Muscle of leg (tissue), 11 donors: ENCODE measurements around the gene FLNB. TPM values are rescaled to one million over a fixed set of nuclear protein-coding genes. Genes with fewer than 3 reads are reported as not detected.

Experiments used
- DNase-seq: peaks from one replicate; pipeline ENCODE4 v3.0.0; 2013
- H3K27ac ChIP-seq: one replicate; pipeline ENCODE4 v1.5.1; 2013; ENCODE audit warnings: mild to moderate bottlenecking, low read length, control low read depth
- H3K27me3 ChIP-seq: one replicate; pipeline ENCODE4 v1.6.1; 2013; ENCODE audit warnings: low read length; ENCODE audit not compliant: control insufficient read depth, insufficient read depth
- H3K36me3 ChIP-seq: one replicate; pipeline ENCODE4 v1.6.1; 2013; ENCODE audit warnings: low read length; ENCODE audit not compliant: control insufficient read depth, insufficient read depth
- H3K4me1 ChIP-seq: one replicate; pipeline ENCODE4 v1.6.1; 2013; ENCODE audit warnings: low read length; ENCODE audit not compliant: control insufficient read depth, insufficient read depth
- H3K4me3 ChIP-seq: one replicate; pipeline ENCODE4 v1.5.1; 2013; ENCODE audit warnings: low read length, control low read depth
- H3K9me3 ChIP-seq: replicated peaks from 2 replicates; pipeline ENCODE4 v1.6.1; 2013; ENCODE audit warnings: low read depth, low read length; ENCODE audit not compliant: control insufficient read depth
- WGBS: methylation state at CpG from one replicate; pipeline ENCODE4 v1.1.5; 2013; ENCODE audit warnings: missing lambda C conversion rate; ENCODE audit not compliant: insufficient coverage; 5-methylcytosine and 5-hydroxymethylcytosine counted together
- polyA plus RNA-seq, 8 donors: library from polyadenylated mRNA; unstranded; fragments of 120-200 nt; gene quantifications; one replicate each; pipeline versions ENCODE4 v1.2.1 to v1.2.3, GENCODE V29; 2013; ENCODE audit warnings: inconsistent platforms in 1 of 8, low replicate concordance in 1 of 8; ENCODE audit not compliant: insufficient read length in 8 of 8, insufficient read depth in 1 of 8
- total RNA-seq: library from RNA; stranded (reverse); fragments of 120-200 nt; gene quantifications from one replicate; pipeline ENCODE4 v1.2.4, GENCODE V29; 2013

FLNB gene
- total and polyA plus RNA-seq, 9 donors = 44.4 to 87.1 (median 65.2) TPM

- Histone ChIP-seq H3K36me3 (peaks cover 46% of the 10 kb centered on the region), H3K4me1 (peaks cover 11% of the 10 kb centered on the region), H3K9me3 (no peaks in the 10 kb centered on the region), H3K27ac (no peak overlapping the region), H3K27me3 (no peaks in the 10 kb centered on the region), H3K4me3 (no peak overlapping the region)
- DNase-seq = no peak
- 93% methylated on average over 11 of the region's 11 CpGs for WGBS
These were observed 122.4 kb downstream of the FLNB start for GRCh38 chr3:58130591-58130990.

- no peak overlapping the region for H3K27ac ChIP-seq
- no peaks in the 10 kb centered on the region for H3K27me3 ChIP-seq
- WGBS = 100% methylated on average over 1 of the region's 6 CpGs
- no peaks in the 10 kb centered on the region for H3K9me3 ChIP-seq
- peaks cover 50% of the 10 kb centered on the region for H3K36me3 ChIP-seq
- H3K4me1 ChIP-seq = peaks cover 11% of the 10 kb centered on the region
- DNase-seq = no peak
- no peak overlapping the region for H3K4me3 ChIP-seq
These were observed 123.0 kb downstream of the FLNB start for GRCh38 chr3:58131101-58131825.

- WGBS = 90% methylated on average over 3 of the region's 4 CpGs
- Histone ChIP-seq H3K27me3 (no peaks in the 10 kb centered on the region), H3K9me3 (no peaks in the 10 kb centered on the region), H3K4me1 (peaks cover 11% of the 10 kb centered on the region), H3K4me3 (no peak overlapping the region), H3K27ac (no peak overlapping the region), H3K36me3 (peaks cover 50% of the 10 kb centered on the region)
- DNase-seq = no peak
These were observed 124.6 kb downstream of the FLNB start for GRCh38 chr3:58132850-58133249.

- H3K36me3 ChIP-seq = peaks cover 54% of the 10 kb centered on the region
- H3K4me1 ChIP-seq = peaks cover 9% of the 10 kb centered on the region
- no peaks in the 10 kb centered on the region for H3K27me3 ChIP-seq
- H3K27ac ChIP-seq = no peak overlapping the region
- no peak for DNase-seq
- WGBS = 96% methylated on average over 3 of the region's 5 CpGs
- H3K9me3 ChIP-seq = no peaks in the 10 kb centered on the region
- H3K4me3 ChIP-seq = no peak overlapping the region
These were observed 126.2 kb downstream of the FLNB start for GRCh38 chr3:58134468-58134867.

- Histone ChIP-seq H3K36me3 (peaks cover 56% of the 10 kb centered on the region), H3K27ac (no peak overlapping the region), H3K9me3 (no peaks in the 10 kb centered on the region), H3K4me1 (no peaks in the 10 kb centered on the region), H3K4me3 (no peak overlapping the region), H3K27me3 (no peaks in the 10 kb centered on the region)
- no peak for DNase-seq
- WGBS = 98% methylated on average over 11 of the region's 14 CpGs
These were observed 127.7 kb downstream of the FLNB start for GRCh38 chr3:58135712-58136543.

- WGBS = 76% methylated on average over 2 of the region's 4 CpGs
- DNase-seq = no peak
- Histone ChIP-seq H3K27me3 (no peaks in the 10 kb centered on the region), H3K9me3 (no peaks in the 10 kb centered on the region), H3K4me1 (peaks cover 3% of the 10 kb centered on the region), H3K36me3 (peaks cover 61% of the 10 kb centered on the region), H3K27ac (no peak overlapping the region), H3K4me3 (no peak overlapping the region)
These were observed 129.1 kb downstream of the FLNB start for GRCh38 chr3:58137306-58137705.

- Histone ChIP-seq H3K4me3 (no peak overlapping the region), H3K27me3 (no peaks in the 10 kb centered on the region), H3K4me1 (peaks cover 6% of the 10 kb centered on the region), H3K27ac (no peak overlapping the region), H3K9me3 (no peaks in the 10 kb centered on the region), H3K36me3 (peaks cover 65% of the 10 kb centered on the region)
- WGBS = 71% methylated on average over 11 of the region's 12 CpGs
- DNase-seq = no peak
These were observed 133.6 kb downstream of the FLNB start for GRCh38 chr3:58141766-58142345.

- Histone ChIP-seq H3K27ac (no peak overlapping the region), H3K9me3 (no peaks in the 10 kb centered on the region), H3K4me1 (peaks cover 6% of the 10 kb centered on the region), H3K36me3 (peaks cover 65% of the 10 kb centered on the region), H3K4me3 (no peak overlapping the region), H3K27me3 (no peaks in the 10 kb centered on the region)
- DNase-seq = no peak
- 81% methylated on average over 9 of the region's 9 CpGs for WGBS
These were observed 135.3 kb downstream of the FLNB start for GRCh38 chr3:58143417-58144055.

- H3K4me1 ChIP-seq = peaks cover 6% of the 10 kb centered on the region
- no peak overlapping the region for H3K27ac ChIP-seq
- WGBS = 75% methylated on average over 1 of the region's 7 CpGs
- H3K4me3 ChIP-seq = no peak overlapping the region
- no peaks in the 10 kb centered on the region for H3K27me3 ChIP-seq
- no peaks in the 10 kb centered on the region for H3K9me3 ChIP-seq
- no peak for DNase-seq
- H3K36me3 ChIP-seq = peaks cover 66% of the 10 kb centered on the region
These were observed 136.5 kb downstream of the FLNB start for GRCh38 chr3:58144478-58145325.
